HG03457 (cell line): ENCODE results near the gene FHIP1B.

Experiments
- ATAC-seq: cut with Tn5 transposase; IDR thresholded peaks from one replicate; pipeline ENCODE4 v1.9.1; 2021; ENCODE audit warnings: moderate number of reproducible peaks; ENCODE audit not compliant: unreplicated experiment

The FHIP1B gene

DNA sequence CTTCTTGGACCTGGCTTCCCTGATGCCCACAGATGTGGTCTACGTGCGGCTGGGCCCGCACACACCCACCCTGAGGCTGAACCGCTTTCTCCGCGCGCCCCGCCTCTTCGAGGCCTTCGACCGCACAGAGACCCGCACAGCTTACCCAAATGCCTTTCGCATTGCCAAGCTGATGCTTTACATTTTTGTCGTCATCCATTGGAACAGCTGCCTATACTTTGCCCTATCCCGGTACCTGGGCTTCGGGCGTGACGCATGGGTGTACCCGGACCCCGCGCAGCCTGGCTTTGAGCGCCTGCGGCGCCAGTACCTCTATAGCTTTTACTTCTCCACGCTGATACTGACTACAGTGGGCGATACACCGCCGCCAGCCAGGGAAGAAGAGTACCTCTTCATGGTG, 5.7 kb upstream of the FHIP1B start:
- ATAC-seq = no peak

- ATAC-seq = no peak
These were observed 4.5 kb upstream of the FHIP1B start, which contains the start of gene CNGA4 for GRCh38 chr11:6238902-6239301. Gene CNGA4, plus strand, starts transcription at chr11:6239089. Its CDS starts 118 bp downstream, at chr11:6239207.

- no peak for ATAC-seq
These were observed 3.4 kb upstream of the FHIP1B start for GRCh38 chr11:6237761-6238302.

GRCh38 chr11:6237266-6237665, 2.8 kb upstream of the FHIP1B start:
- no peak for ATAC-seq

GRCh38 chr11:6233984-6234386, 451 bp downstream of the FHIP1B start:
- ATAC-seq = no peak

DNA sequence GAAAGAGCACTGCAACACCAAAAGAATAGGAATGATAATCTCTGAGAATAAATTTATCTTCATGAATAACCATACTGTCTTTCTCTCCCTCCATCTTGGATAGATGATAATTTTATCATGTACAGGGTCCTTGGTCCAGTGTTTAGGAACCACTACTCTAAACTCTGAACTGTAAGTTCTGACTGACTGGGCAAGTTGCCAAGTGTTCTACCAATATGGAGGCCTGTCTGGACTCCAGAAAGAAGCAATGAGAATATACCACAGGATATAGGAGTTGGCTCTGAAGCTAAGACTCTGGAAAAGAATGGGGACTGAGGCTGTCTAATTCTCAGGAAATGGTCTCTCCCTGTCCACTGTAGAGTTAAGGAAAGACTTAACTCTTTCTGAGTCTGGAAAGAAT, 1.5 kb downstream of the FHIP1B start:
- ATAC-seq = no peak

GRCh38 chr11:6229911-6230310, 4.5 kb downstream of the FHIP1B start:
- ATAC-seq = no peak

DNA sequence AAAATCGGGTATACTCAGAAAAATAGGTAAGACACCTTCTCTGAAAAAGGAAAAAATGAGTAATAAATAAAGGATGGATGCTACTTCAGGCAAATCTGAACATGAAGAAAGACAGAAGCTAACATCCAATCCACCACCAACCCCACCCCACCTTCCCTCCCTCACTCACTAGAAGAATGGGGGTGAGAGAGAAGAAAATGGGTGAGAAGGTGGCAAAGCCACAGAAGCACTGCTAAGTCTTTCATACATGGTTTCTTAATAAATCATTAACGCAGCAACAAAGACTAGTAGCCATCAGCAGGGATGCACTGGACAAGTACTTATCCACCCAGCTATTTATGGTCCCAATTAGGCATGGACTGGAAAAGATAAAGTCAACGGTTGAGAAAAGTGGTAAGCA, 5.9 kb downstream of the FHIP1B start:
- ATAC-seq = no peak

DNA sequence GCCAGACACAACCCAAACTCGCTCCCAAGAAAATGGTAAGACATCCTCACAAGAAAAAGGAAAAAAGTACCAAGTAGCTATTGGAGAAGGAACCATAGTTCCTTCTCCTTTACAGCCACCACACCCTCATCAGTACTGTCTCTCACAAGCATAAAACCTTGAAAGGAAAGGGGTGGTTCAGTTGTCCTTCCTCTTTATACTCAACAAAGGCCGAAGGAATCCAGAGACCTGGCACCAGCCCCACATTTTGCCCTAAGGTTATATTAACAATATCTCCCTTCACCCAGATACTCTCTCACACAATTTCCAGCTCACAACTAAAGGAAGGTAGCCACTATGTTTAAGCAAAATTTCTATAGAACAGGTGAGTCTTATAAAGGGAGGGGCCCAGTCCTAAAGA, 8.5 kb downstream of the FHIP1B start:
- no peak for ATAC-seq

DNA sequence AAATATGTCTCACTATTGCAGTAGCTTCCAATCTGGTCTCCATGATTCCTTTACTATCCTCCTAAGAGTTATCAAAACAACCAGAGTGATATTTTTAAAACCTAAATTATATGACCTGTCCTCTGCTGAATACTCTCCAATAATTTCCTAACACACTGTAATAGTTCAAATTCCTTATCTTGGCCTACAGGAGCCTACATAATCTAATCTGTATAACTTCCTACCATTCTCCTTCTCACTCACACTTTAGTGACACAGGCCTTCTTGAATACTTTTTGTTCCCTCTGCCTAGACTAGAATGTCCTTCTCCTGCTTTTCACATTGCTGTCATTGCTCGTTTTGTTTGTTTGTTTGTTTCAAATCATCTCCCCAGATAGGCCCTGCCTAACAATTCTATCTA, 9.4 kb downstream of the FHIP1B start:
- no peak for ATAC-seq

DNA sequence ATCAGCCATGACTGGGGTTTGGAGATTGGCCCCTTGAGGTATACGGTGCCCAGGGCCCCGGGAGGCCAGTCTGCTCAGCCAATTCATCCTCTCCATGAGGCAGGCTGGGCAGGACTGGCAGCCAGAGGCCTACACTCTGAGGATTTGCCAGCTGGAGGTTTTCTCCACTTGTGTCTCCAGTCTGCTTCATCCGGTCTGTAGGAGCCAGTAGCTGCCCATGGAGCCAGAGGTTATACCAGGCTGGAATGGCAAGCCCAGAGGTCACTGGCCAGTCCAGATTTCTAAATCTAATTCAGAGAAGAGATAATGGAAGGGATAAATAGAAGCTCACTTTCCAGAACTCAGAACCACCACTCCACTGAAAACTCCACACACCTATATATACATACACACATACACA, 10.0 kb downstream of the FHIP1B start:
- no peak for ATAC-seq

GRCh38 chr11:6223854-6224253, 10.6 kb downstream of the FHIP1B start:
- no peak for ATAC-seq

DNA sequence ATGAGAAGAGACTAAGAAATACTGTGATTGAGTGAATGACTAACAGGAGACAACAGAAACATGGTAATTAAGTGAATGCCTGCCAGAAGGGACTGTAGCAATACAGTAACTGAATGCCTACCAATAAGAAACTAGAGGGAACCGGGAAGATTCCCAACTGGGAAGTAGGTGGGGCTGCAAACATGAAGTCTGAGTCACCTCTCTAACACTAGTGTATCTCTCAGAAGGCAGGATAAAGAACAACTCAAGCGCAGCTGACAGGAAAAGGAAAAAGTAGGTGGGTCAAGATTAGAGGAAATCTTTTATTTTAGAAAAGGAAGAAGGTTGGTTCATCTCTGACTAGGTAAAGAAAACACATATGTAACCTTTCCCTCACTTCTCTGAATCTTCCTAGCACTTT, 15.1 kb downstream of the FHIP1B start:
- no peak for ATAC-seq

- ATAC-seq = no peak
These were observed 16.7 kb downstream of the FHIP1B start for GRCh38 chr11:6217722-6218121.

DNA sequence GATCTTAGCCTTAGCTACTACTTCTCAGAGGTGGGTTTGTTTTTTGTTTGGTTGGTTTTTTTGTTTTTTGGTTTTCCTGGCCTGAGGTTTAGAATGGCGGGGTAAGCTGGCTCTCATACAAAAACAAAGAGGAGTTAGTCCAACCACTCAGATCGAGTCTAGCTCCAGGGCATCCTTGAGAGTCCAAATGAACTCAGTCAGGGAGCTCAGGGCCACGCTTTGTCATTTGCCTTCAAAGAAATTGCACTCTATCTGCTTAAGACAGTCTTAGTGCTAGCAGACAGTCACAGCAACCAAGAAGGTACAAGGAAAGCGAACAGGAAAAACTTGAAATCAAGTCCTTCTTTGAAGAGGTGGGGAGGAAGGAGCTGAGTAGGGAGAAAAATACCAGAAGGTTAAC, 17.9 kb downstream of the FHIP1B start:
- ATAC-seq = no peak

GRCh38 chr11:6214530-6214929, 19.9 kb downstream of the FHIP1B start:
- no peak for ATAC-seq

- no peak for ATAC-seq
These were observed 24.0 kb downstream of the FHIP1B start for GRCh38 chr11:6210274-6210955.

DNA sequence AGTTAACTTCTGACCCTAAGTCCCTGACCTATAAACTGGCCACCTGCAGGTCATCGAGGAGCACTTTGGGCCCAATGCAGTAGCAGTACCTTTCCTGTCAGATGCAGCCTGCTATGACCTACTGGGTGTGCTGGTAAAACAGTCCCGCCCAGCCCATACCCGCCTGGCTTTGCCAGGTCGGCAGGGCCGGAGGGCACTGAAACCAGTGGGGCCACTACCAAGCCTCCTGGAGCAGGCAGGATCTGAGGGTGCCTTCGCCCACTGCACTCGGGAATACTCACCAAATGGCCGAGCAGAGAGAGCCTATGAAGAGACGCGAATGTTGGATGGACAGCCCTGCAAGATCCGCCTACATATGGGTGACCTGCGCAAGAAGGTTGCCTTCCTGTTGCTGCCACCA, 24.6 kb downstream of the FHIP1B start:
- ATAC-seq = no peak

DNA sequence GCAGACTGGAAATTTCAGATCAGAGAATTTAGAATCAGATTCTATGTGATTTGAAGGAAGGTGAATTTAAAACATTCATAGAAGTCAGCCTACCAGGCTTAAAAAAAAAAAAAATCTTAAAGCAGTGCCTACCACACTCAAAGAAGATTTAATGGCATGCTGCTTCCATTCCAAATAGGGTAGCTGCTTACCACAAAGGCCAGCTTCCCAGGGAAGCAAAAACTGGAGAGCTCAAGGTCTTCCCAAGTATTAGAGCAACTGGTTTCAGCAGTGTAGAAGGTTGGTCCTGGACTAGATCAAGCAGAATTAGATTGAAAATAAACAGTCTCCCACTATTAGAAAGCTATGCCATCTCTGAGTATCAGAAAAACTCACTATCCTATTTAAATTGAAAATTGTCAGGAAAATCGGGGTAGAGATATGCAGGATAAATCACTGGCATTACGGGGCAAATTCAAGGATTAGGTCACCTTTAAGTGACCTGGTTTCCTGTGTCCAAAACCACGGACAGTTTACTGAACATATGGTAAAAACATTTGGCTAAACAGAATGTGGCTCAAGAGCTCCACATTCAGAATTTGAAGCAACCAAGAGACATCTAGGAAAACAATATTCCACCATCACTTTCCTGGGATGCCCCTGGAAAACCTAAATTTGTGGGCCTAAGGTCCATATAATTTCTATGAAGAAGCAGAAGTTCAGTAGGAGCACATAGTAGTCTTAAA, 27.8 kb downstream of the FHIP1B start:
- ATAC-seq = no peak

DNA sequence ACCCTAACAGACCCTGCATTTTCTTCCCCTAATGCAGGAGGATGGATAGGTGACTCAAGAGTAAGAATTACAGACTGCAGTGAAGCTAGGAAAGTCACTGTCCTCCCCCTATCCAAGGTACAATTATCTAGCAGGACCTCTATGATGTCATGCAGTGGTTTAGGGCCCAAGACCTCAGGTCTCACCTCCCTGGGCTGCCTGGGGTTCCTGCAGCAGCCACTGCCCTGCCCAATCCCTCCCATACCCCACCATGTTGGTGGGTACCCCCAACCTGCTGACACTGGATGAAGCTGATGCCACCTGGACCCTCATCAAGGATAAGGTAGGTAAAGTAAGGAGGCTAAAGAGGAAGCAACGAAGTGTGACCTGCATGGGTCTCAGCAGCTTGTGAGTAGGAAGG, 29.1 kb downstream of the FHIP1B start, which contains the start of gene C11orf42:
C11orf42 (plus strand) TSS at position 192 of the 400 bp plus-strand sequence; CDS start at position 251, 59 bp downstream.
- no peak for ATAC-seq

- ATAC-seq = no peak
These were observed 29.7 kb downstream of the FHIP1B start for GRCh38 chr11:6204706-6205105.

GRCh38 chr11:6203327-6203726, 31.1 kb downstream of the FHIP1B start:
- ATAC-seq = peak; percentile 86
